22Rv1 (cell line): ENCODE measurements around the gene DCLK1.

ENCODE experiments used
- CTCF ChIP-seq: fragments of 450-650 bp; IDR thresholded peaks from 2 replicates; pipeline ENCODE4 v1.5.1; 2017; ENCODE audit warnings: mild to moderate bottlenecking
- ZFX ChIP-seq: fragments of 450-650 bp; IDR thresholded peaks from 2 replicates; pipeline ENCODE4 v1.6.1; 2017; ENCODE audit warnings: antibody characterized with exemption, borderline replicate concordance

DNA sequence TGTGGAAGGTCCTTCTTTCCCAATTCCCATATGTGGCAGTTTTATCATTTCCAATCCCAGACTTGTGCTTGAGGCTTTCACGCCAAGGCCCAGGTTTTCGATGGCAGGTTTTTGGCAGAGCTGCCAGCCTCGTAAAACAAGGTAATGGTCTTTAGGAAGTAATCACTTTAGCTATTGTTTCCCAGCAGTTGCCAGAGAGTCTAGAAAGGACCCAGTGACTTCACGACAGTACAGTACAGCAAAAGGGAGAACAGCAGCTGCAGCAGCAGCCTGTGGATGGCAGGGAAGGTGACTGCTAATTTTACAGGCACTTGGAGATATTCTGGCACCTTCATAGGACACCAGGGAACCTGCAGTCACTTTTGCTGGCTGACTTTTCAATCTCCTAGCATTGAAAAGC lies 363.1 kb downstream of the DCLK1 start:
- TF ChIP-seq CTCF (no peak), ZFX (no peak)
